Endothelial cell of umbilical vein (primary cell): ENCODE measurements around the gene ASB13. TPM values are rescaled to one million over a fixed set of nuclear protein-coding genes. Genes with fewer than 3 reads are reported as not detected.

ENCODE experiments used
- BruUV-seq: library from RNA; stranded (reverse); fragments of 400-500 nt; replicated peaks from 2 replicates; lab custom pipeline; 2021; lab: Mats Ljungman, UMichigan
- CTCF ChIA-PET: fragments of 300-600, 350-600 bp; sonication (Branson Sonifier 250); formaldehyde crosslinking; loops from one replicate; lab custom pipeline; 2021; ENCODE audit warnings: antibody characterized with exemption, inconsistent platforms; lab: Charles Lee
- POLR2A ChIA-PET: fragments of 300-600, 350-600 bp; sonication (Branson Sonifier 250); formaldehyde crosslinking; loops from one replicate; lab custom pipeline; 2021; ENCODE audit warnings: antibody characterized with exemption, inconsistent platforms; lab: Charles Lee
- DNase-seq: peaks from one replicate; pipeline ENCODE4 v3.0.0-alpha.2; 2011; ENCODE audit warnings: low read depth, low spot score
- FAIRE-seq: peaks from 2 replicates; lab custom pipeline; 2011; peaks lifted over from hg19 to GRCh38; lab: Jason Lieb, UNC
- H2AFZ ChIP-seq: 2 replicates; pipeline ENCODE4 v1.6.0; 2012; ENCODE audit warnings: low read depth, low read length, control low read depth, inconsistent platforms
- H3K27ac ChIP-seq: 2 replicates; pipeline ENCODE4 v1.5.1; 2011; ENCODE audit warnings: low read depth, mild to moderate bottlenecking, control low read depth, low read length, moderate library complexity; ENCODE audit not compliant: insufficient read depth
- H3K27me3 ChIP-seq, 2 experiments: 2 replicates each; pipeline versions ENCODE4 v1.6.0 to v1.6.1; 2011; ENCODE audit warnings: low read length in 2 of 2, mixed read lengths in 1 of 2; ENCODE audit not compliant: control insufficient read depth in 2 of 2, insufficient read depth in 2 of 2
- H3K36me3 ChIP-seq, 2 experiments: 2 replicates in 1 of 2; 3 replicates in 1 of 2; pipeline ENCODE4 v1.5.1; 2011; ENCODE audit warnings: low read length in 2 of 2, mild to moderate bottlenecking in 1 of 2, moderate library complexity in 1 of 2; ENCODE audit not compliant: control insufficient read depth in 2 of 2, insufficient read depth in 2 of 2; ENCODE audit errors: extremely low read depth in 1 of 2
- H3K4me1 ChIP-seq: 3 replicates; pipeline ENCODE4 v1.5.1; 2011; ENCODE audit warnings: mild to moderate bottlenecking, low read length; ENCODE audit not compliant: control insufficient read depth, insufficient read depth; ENCODE audit errors: extremely low read depth
- H3K4me2 ChIP-seq: 2 replicates; pipeline ENCODE4 v1.6.1; 2011; ENCODE audit warnings: low read length, control low read depth, mixed read lengths; ENCODE audit not compliant: insufficient read depth
- H3K4me3 ChIP-seq, 3 experiments: fragments of 200-600 bp in 1 of 3; sonication (generic), shearing (Covaris generic) in 1 of 3; replicated peaks in 1 of 3; 2 replicates each; pipeline ENCODE4 v1.5.1; 2011 to 2016; ENCODE audit warnings: control low read depth in 3 of 3, low read length in 3 of 3, mild to moderate bottlenecking in 2 of 3, inconsistent platforms in 1 of 3, low read depth in 1 of 3, moderate library complexity in 1 of 3; ENCODE audit not compliant: insufficient read depth in 1 of 3
- H3K79me2 ChIP-seq: 2 replicates; pipeline ENCODE4 v1.6.0; 2012; ENCODE audit warnings: low read length, inconsistent platforms; ENCODE audit not compliant: control insufficient read depth, insufficient read depth
- H3K9ac ChIP-seq: replicated peaks from 2 replicates; pipeline ENCODE3; 2011; ENCODE audit warnings: low read length, control low read depth; ENCODE audit not compliant: insufficient read depth; ENCODE audit errors: extremely low read depth
- H3K9me1 ChIP-seq: replicated peaks from 3 replicates; pipeline ENCODE4 v1.6.0; 2011; ENCODE audit warnings: mild to moderate bottlenecking, low read length; ENCODE audit not compliant: control insufficient read depth, insufficient read depth; ENCODE audit errors: extremely low read depth
- H3K9me3 ChIP-seq: replicated peaks from 2 replicates; pipeline ENCODE4 v1.5.1; 2012; ENCODE audit warnings: low read length, inconsistent platforms; ENCODE audit not compliant: control insufficient read depth, insufficient read depth
- H4K20me1 ChIP-seq: replicated peaks from 2 replicates; pipeline ENCODE3; 2011; ENCODE audit warnings: mild to moderate bottlenecking, low read length; ENCODE audit not compliant: control insufficient read depth, insufficient read depth; ENCODE audit errors: extremely low read depth
- EZH2 ChIP-seq: IDR thresholded peaks from 2 replicates; pipeline ENCODE4 v1.6.1; 2012; ENCODE audit warnings: borderline replicate concordance, low read depth, mild to moderate bottlenecking, moderate library complexity, low read length, inconsistent platforms; ENCODE audit not compliant: severe bottlenecking
- FOS ChIP-seq: IDR thresholded peaks from 2 replicates; pipeline ENCODE4 v1.6.1; 2011; ENCODE audit warnings: mild to moderate bottlenecking, low read length, moderate library complexity, borderline replicate concordance; ENCODE audit not compliant: insufficient read depth
- GATA2 ChIP-seq: IDR thresholded peaks from 2 replicates; pipeline ENCODE4 v1.7.0; 2011; ENCODE audit warnings: low read depth, mild to moderate bottlenecking, moderate library complexity, mixed read lengths, low read length; ENCODE audit not compliant: insufficient read length, insufficient read depth
- JUN ChIP-seq: IDR thresholded peaks from 2 replicates; pipeline ENCODE4 v1.6.1; 2011; ENCODE audit warnings: borderline replicate concordance, low read depth; ENCODE audit not compliant: insufficient read length, insufficient read depth
- MYC ChIP-seq: IDR thresholded peaks from one replicate; pipeline ENCODE4 v1.6.1; 2011; ENCODE audit warnings: mild to moderate bottlenecking, low read depth, low read length
- POLR2A ChIP-seq: IDR thresholded peaks from 2 replicates; pipeline ENCODE4 v1.6.1; 2012; ENCODE audit warnings: low read depth, mild to moderate bottlenecking, control low read depth, low read length
- POLR2AphosphoS5 ChIP-seq: IDR thresholded peaks from 2 replicates; pipeline ENCODE4 v1.6.1; 2012; ENCODE audit warnings: low read depth, mild to moderate bottlenecking, control low read depth, low read length, moderate library complexity; ENCODE audit not compliant: insufficient read depth
- dilution Hi-C: fragments of 300-500 bp; cut with MboI; formaldehyde crosslinking; loops from one replicate; pipeline ENCODE4 v1.15.0; 2019; ENCODE audit warnings: low sequenced_read_pairs; ENCODE audit not compliant: extremely low pct_ligation_motif_present
- intact Hi-C: fragments of 100-400 bp; cut with micrococcal nuclease; formaldehyde crosslinking; loops from one replicate; pipeline ENCODE4 v1.10.0; 2022
- polyA plus RNA-seq, 4 experiments: library from polyadenylated mRNA; depleted of rRNA in 3 of 4; stranded (reverse) in 3 of 4; unstranded in 1 of 4; fragments of >200 nt; gene quantifications; 2 replicates each; pipeline versions ENCODE4 v1.2.1 to v1.2.3, GENCODE V29; 2011 to 2012; ENCODE audit warnings: missing spikeins in 1 of 4
- total RNA-seq: library from RNA; stranded (reverse); gene quantifications from 2 replicates; pipeline ENCODE4 v1.2.3, GENCODE V29; 2021
- TF ChIP-seq, protein P1 (sequence below), 2 donors: IDR thresholded peaks; 1 replicate in 1 of 2; 2 replicates in 1 of 2; pipeline ENCODE4 v1.5.1; 2011; ENCODE audit warnings: low read length in 2 of 2, mild to moderate bottlenecking in 2 of 2, moderate library complexity in 2 of 2, control low read depth in 1 of 2, inconsistent platforms in 1 of 2, low read depth in 1 of 2; ENCODE audit not compliant: insufficient read depth in 1 of 2; ENCODE audit errors: extremely low read depth in 1 of 2
- TF ChIP-seq, protein P2 (sequence below): IDR thresholded peaks from 2 replicates; pipeline ENCODE4 v1.6.1; 2011; ENCODE audit not compliant: insufficient read depth, insufficient read length

The ASB13 gene
- total and polyA plus RNA-seq, 2 donors (not counting 3 experiments of a cell fraction or from before 2014, with no cell fraction given) = 6.3 to 7.3 TPM

DNA sequence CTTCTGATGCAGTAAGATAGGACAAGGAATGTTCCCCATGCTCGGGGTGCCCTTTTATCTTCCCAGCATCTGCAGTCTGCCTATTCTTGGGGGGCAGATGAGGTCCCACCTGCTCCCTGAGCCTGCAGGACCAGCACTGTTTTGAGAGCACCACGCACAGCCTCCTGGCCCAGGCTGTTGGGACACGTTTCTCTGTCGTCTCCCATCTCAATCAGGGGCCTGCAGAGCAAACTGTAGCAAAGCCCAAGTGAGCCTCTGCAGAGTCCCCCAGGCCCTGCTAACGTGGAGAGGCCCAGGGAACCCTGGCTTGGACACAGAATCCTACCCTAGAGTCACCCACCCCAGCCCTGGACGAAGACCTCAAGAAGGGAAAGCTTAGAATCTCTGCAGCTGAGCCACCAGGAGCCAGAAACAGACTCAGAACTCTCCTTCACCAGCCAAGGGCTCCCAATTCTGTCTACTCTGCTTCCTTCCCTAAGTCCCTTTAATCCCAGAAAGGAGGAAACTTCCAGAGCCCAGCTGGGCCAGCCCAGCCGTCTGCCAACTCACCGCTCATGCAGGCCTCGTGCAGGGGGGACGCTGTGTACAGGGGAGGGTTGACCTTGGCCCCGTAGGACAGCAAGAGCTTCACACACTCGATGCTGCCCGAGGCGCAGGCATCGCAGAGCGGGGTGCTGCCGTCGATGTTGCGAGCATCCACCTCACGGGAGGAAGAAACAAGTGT, 15.6 kb downstream of the ASB13 start:
- CTCF ChIA-PET = no interaction called here
- Histone ChIP-seq H3K27ac (no peak overlapping the region), H3K79me2 (no peaks in the 10 kb centered on the region), H3K9me1 (no peaks in the 10 kb centered on the region), H3K4me1 (no peaks in the 10 kb centered on the region), H3K4me3 (no peak overlapping the region), H3K9ac (no peak overlapping the region), H3K4me2 (no peak overlapping the region), H3K9me3 (no peaks in the 10 kb centered on the region), H4K20me1 (no peaks in the 10 kb centered on the region), H2AFZ (no peak overlapping the region), H3K27me3 (no peaks in the 10 kb centered on the region), H3K36me3 (no peaks in the 10 kb centered on the region)
- intact Hi-C loops = no loop called here
- BruUV-seq = no TSS peak
- dilution Hi-C loops = no loop called here
- TF ChIP-seq POLR2AphosphoS5 (no peak), POLR2A (no peak), GATA2 (no peak), FOS (no peak), EZH2 (no peak), MYC (no peak), JUN (no peak)
- TF ChIP-seq, protein P1, sequence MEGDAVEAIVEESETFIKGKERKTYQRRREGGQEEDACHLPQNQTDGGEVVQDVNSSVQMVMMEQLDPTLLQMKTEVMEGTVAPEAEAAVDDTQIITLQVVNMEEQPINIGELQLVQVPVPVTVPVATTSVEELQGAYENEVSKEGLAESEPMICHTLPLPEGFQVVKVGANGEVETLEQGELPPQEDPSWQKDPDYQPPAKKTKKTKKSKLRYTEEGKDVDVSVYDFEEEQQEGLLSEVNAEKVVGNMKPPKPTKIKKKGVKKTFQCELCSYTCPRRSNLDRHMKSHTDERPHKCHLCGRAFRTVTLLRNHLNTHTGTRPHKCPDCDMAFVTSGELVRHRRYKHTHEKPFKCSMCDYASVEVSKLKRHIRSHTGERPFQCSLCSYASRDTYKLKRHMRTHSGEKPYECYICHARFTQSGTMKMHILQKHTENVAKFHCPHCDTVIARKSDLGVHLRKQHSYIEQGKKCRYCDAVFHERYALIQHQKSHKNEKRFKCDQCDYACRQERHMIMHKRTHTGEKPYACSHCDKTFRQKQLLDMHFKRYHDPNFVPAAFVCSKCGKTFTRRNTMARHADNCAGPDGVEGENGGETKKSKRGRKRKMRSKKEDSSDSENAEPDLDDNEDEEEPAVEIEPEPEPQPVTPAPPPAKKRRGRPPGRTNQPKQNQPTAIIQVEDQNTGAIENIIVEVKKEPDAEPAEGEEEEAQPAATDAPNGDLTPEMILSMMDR (IDR thresholded peaks at IDR 0.05; ENCODE audit: extremely low read depth in 1 of 2, insufficient read depth in 1 of 2, low read depth in 1 of 2, low read length in 2 of 2) = no peak
- TF ChIP-seq, protein P2, sequence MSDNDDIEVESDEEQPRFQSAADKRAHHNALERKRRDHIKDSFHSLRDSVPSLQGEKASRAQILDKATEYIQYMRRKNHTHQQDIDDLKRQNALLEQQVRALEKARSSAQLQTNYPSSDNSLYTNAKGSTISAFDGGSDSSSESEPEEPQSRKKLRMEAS = no peak
- no peak for DNase-seq
- FAIRE-seq = no peak
- POLR2A ChIA-PET = interaction anchor here (0.7 kb wide), 1 partner anchor 9 kb away, joined by 3 read pairs; no protein-coding TSS in a partner anchor
